Thyroid gland (tissue), 4 donors: ENCODE measurements around the gene BCKDHB.

ENCODE experiments used
- CTCF ChIP-seq, 6 experiments: fragments of 200-600 bp in 3 of 6; fragments of 450-650 bp in 3 of 6; sonication (generic) in 3 of 6; IDR thresholded peaks; one replicate each; pipeline ENCODE4 v1.5.1; 2016 to 2019; ENCODE audit warnings: antibody characterized with exemption in 6 of 6, mild to moderate bottlenecking in 2 of 6, inconsistent platforms in 1 of 6, moderate library complexity in 1 of 6
- POLR2A ChIP-seq, 2 donors: fragments of 450-650 bp; IDR thresholded peaks; one replicate each; pipeline ENCODE4 v1.6.1; 2017; ENCODE audit warnings: antibody characterized with exemption in 2 of 2, mild to moderate bottlenecking in 2 of 2, moderate library complexity in 1 of 2

- TF ChIP-seq CTCF (IDR thresholded peaks at IDR 0.05) (no peak), POLR2A (IDR thresholded peaks at IDR 0.05) (no peak)
These were observed 219.3 kb downstream of the BCKDHB start for GRCh38 chr6:80325742-80326141.
